WTC11 (cell line): Measurements from ENCODE around the gene PDE4B.

ENCODE experiments used
- ATF3 ChIP-seq: sonication (generic); formaldehyde crosslinking; conservative IDR thresholded peaks from 2 replicates; pipeline ENCODE4 v1.8.1; 2022; ENCODE audit warnings: mild to moderate bottlenecking, missing genetic modification reagents
- CREM ChIP-seq: sonication (generic); formaldehyde crosslinking; IDR thresholded peaks from 2 replicates; pipeline ENCODE4 v1.8.1; 2022; ENCODE audit warnings: mild to moderate bottlenecking, missing genetic modification reagents, moderate library complexity
- E2F5 ChIP-seq: sonication (generic); formaldehyde crosslinking; IDR thresholded peaks from 2 replicates; pipeline ENCODE4 v1.8.1; 2022; ENCODE audit warnings: mild to moderate bottlenecking, moderate library complexity, missing genetic modification reagents
- IRF2 ChIP-seq: sonication (generic); formaldehyde crosslinking; IDR thresholded peaks from 2 replicates; pipeline ENCODE4 v1.8.0; 2022; ENCODE audit warnings: low read depth, missing genetic modification reagents, borderline replicate concordance
- JUN ChIP-seq: sonication (generic); formaldehyde crosslinking; IDR thresholded peaks from 2 replicates; pipeline ENCODE4 v1.8.0; 2023; ENCODE audit warnings: mild to moderate bottlenecking, missing genetic modification reagents
- MYBL2 ChIP-seq: sonication (generic); formaldehyde crosslinking; IDR thresholded peaks from 2 replicates; pipeline ENCODE4 v1.8.1; 2023; ENCODE audit warnings: mild to moderate bottlenecking, moderate library complexity, missing genetic modification reagents
- NFYB ChIP-seq: sonication (generic); formaldehyde crosslinking; conservative IDR thresholded peaks from 2 replicates; pipeline ENCODE4 v1.8.0; 2022; ENCODE audit warnings: low read depth, missing genetic modification reagents
- RORB ChIP-seq: fragments of 250-450 bp; sonication (Bioruptor Pico); IDR thresholded peaks from 2 replicates; pipeline ENCODE4 v1.9.0; 2021; ENCODE audit warnings: mild to moderate bottlenecking
- TF ChIP-seq, protein P1 (sequence below): fragments of 200-600 bp; IDR thresholded peaks from 2 replicates; pipeline ENCODE4 v1.8.0; 2022; ENCODE audit warnings: antibody characterized with exemption
- TF ChIP-seq, protein P2 (sequence below): sonication (generic); formaldehyde crosslinking; conservative IDR thresholded peaks from 2 replicates; pipeline ENCODE4 v1.8.1; 2023; ENCODE audit warnings: mild to moderate bottlenecking, low read depth, missing genetic modification reagents, moderate library complexity
- TF ChIP-seq, protein P3 (sequence below): sonication (generic); formaldehyde crosslinking; IDR thresholded peaks from 2 replicates; pipeline ENCODE4 v1.8.0; 2022; ENCODE audit warnings: mild to moderate bottlenecking, missing genetic modification reagents
- TF ChIP-seq, protein P4 (sequence below): sonication (generic); formaldehyde crosslinking; IDR thresholded peaks from 2 replicates; pipeline ENCODE4 v1.8.0; 2022; ENCODE audit warnings: mild to moderate bottlenecking, missing genetic modification reagents
- TF ChIP-seq, protein P5 (sequence below): sonication (generic); formaldehyde crosslinking; IDR thresholded peaks from 2 replicates; pipeline ENCODE4 v1.8.1; 2023; ENCODE audit warnings: mild to moderate bottlenecking, missing genetic modification reagents, moderate library complexity
- TF ChIP-seq, protein P6 (sequence below): sonication (generic); formaldehyde crosslinking; IDR thresholded peaks from 2 replicates; pipeline ENCODE4 v1.8.0; 2022; ENCODE audit warnings: missing genetic modification reagents

DNA sequence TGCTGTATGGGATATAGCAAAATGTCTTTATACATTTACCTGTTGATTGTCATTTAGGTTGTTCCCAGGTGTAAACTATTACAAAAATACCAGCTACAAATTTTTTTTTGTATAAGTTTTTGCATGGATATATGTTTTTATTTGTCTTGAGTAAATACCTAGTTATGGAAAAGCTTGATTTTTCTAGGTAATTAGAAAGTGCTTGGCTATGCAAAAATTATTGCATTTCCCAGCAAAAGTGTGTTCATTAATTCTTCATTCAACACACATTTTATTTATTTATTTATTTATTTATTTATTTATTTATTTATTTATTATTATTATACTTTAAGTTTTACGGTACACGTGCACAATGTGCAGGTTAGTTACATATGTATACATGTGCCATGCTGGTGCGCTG is 22.1 kb downstream of the PDE4B start:
- TF ChIP-seq ATF3 (CRISPR knock-in tag), result no peak
- TF ChIP-seq, protein P1, sequence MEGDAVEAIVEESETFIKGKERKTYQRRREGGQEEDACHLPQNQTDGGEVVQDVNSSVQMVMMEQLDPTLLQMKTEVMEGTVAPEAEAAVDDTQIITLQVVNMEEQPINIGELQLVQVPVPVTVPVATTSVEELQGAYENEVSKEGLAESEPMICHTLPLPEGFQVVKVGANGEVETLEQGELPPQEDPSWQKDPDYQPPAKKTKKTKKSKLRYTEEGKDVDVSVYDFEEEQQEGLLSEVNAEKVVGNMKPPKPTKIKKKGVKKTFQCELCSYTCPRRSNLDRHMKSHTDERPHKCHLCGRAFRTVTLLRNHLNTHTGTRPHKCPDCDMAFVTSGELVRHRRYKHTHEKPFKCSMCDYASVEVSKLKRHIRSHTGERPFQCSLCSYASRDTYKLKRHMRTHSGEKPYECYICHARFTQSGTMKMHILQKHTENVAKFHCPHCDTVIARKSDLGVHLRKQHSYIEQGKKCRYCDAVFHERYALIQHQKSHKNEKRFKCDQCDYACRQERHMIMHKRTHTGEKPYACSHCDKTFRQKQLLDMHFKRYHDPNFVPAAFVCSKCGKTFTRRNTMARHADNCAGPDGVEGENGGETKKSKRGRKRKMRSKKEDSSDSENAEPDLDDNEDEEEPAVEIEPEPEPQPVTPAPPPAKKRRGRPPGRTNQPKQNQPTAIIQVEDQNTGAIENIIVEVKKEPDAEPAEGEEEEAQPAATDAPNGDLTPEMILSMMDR, result no peak
- TF ChIP-seq IRF2 (CRISPR knock-in tag), result no peak
- TF ChIP-seq, protein P2, sequence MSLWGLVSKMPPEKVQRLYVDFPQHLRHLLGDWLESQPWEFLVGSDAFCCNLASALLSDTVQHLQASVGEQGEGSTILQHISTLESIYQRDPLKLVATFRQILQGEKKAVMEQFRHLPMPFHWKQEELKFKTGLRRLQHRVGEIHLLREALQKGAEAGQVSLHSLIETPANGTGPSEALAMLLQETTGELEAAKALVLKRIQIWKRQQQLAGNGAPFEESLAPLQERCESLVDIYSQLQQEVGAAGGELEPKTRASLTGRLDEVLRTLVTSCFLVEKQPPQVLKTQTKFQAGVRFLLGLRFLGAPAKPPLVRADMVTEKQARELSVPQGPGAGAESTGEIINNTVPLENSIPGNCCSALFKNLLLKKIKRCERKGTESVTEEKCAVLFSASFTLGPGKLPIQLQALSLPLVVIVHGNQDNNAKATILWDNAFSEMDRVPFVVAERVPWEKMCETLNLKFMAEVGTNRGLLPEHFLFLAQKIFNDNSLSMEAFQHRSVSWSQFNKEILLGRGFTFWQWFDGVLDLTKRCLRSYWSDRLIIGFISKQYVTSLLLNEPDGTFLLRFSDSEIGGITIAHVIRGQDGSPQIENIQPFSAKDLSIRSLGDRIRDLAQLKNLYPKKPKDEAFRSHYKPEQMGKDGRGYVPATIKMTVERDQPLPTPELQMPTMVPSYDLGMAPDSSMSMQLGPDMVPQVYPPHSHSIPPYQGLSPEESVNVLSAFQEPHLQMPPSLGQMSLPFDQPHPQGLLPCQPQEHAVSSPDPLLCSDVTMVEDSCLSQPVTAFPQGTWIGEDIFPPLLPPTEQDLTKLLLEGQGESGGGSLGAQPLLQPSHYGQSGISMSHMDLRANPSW (CRISPR knock-in tag), result no peak
- TF ChIP-seq, protein P3, sequence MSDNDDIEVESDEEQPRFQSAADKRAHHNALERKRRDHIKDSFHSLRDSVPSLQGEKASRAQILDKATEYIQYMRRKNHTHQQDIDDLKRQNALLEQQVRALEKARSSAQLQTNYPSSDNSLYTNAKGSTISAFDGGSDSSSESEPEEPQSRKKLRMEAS (CRISPR knock-in tag), result no peak
- no peak for TF ChIP-seq MYBL2 (CRISPR knock-in tag)
- TF ChIP-seq CREM, result no peak
- TF ChIP-seq JUN (CRISPR knock-in tag), result no peak
- TF ChIP-seq RORB, result no peak
- no peak for TF ChIP-seq NFYB (CRISPR knock-in tag)
- TF ChIP-seq, protein P4, sequence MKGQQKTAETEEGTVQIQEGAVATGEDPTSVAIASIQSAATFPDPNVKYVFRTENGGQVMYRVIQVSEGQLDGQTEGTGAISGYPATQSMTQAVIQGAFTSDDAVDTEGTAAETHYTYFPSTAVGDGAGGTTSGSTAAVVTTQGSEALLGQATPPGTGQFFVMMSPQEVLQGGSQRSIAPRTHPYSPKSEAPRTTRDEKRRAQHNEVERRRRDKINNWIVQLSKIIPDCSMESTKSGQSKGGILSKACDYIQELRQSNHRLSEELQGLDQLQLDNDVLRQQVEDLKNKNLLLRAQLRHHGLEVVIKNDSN, result no peak
- TF ChIP-seq, protein P5, sequence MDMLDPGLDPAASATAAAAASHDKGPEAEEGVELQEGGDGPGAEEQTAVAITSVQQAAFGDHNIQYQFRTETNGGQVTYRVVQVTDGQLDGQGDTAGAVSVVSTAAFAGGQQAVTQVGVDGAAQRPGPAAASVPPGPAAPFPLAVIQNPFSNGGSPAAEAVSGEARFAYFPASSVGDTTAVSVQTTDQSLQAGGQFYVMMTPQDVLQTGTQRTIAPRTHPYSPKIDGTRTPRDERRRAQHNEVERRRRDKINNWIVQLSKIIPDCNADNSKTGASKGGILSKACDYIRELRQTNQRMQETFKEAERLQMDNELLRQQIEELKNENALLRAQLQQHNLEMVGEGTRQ, result no peak
- TF ChIP-seq E2F5, result no peak
- TF ChIP-seq, protein P6, sequence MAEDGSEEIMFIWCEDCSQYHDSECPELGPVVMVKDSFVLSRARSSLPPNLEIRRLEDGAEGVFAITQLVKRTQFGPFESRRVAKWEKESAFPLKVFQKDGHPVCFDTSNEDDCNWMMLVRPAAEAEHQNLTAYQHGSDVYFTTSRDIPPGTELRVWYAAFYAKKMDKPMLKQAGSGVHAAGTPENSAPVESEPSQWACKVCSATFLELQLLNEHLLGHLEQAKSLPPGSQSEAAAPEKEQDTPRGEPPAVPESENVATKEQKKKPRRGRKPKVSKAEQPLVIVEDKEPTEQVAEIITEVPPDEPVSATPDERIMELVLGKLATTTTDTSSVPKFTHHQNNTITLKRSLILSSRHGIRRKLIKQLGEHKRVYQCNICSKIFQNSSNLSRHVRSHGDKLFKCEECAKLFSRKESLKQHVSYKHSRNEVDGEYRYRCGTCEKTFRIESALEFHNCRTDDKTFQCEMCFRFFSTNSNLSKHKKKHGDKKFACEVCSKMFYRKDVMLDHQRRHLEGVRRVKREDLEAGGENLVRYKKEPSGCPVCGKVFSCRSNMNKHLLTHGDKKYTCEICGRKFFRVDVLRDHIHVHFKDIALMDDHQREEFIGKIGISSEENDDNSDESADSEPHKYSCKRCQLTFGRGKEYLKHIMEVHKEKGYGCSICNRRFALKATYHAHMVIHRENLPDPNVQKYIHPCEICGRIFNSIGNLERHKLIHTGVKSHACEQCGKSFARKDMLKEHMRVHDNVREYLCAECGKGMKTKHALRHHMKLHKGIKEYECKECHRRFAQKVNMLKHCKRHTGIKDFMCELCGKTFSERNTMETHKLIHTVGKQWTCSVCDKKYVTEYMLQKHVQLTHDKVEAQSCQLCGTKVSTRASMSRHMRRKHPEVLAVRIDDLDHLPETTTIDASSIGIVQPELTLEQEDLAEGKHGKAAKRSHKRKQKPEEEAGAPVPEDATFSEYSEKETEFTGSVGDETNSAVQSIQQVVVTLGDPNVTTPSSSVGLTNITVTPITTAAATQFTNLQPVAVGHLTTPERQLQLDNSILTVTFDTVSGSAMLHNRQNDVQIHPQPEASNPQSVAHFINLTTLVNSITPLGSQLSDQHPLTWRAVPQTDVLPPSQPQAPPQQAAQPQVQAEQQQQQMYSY (CRISPR knock-in tag), result no peak
